Activated CD4-positive, alpha-beta memory T cell treated with anti-CD3 and anti-CD28 coated beads, Interleukin-2, amount 10 ng/mL, durations not matched to agents 7 days and 5 days (primary cell): ENCODE results near the gene BMP5. TPM values are rescaled to one million over a fixed set of nuclear protein-coding genes. Genes with fewer than 3 reads are reported as not detected.

ENCODE experiments used
- CTCF ChIA-PET: fragments of 350-600 bp; sonication (Branson Sonifier 250); formaldehyde crosslinking; loops from one replicate; lab custom pipeline; 2021; ENCODE audit warnings: antibody characterized with exemption, inconsistent platforms; lab: Charles Lee
- POLR2A ChIA-PET: fragments of 350-600 bp; sonication (Branson Sonifier 250); formaldehyde crosslinking; loops from one replicate; lab custom pipeline; 2021; ENCODE audit warnings: antibody characterized with exemption; lab: Charles Lee
- DNase-seq: peaks from one replicate; pipeline ENCODE4 v3.0.0-alpha.2; 2020
- H3K27ac Mint-ChIP-seq: one replicate; pipeline ENCODE4 v1.8.0; 2021; ENCODE audit warnings: mild to moderate bottlenecking, mixed read lengths
- H3K27me3 Mint-ChIP-seq: one replicate; pipeline ENCODE4 v1.8.0; 2021; ENCODE audit warnings: mixed read lengths
- H3K36me3 Mint-ChIP-seq: one replicate; pipeline ENCODE4 v1.8.0; 2021; ENCODE audit warnings: low read depth, mixed read lengths
- H3K4me1 Mint-ChIP-seq: one replicate; pipeline ENCODE4 v1.8.0; 2021; ENCODE audit warnings: mixed read lengths
- H3K4me3 Mint-ChIP-seq: one replicate; pipeline ENCODE4 v1.8.0; 2021; ENCODE audit warnings: mild to moderate bottlenecking, mixed read lengths
- H3K9me3 Mint-ChIP-seq: one replicate; pipeline ENCODE4 v1.8.0; 2021; ENCODE audit warnings: mixed read lengths
- total RNA-seq, 2 experiments: library from RNA; stranded (reverse); gene quantifications; one replicate each; pipeline ENCODE4 v1.2.3, GENCODE V29; 2021

The BMP5 gene
- total RNA-seq, 2 experiments from 2014 or later = not detected

DNA sequence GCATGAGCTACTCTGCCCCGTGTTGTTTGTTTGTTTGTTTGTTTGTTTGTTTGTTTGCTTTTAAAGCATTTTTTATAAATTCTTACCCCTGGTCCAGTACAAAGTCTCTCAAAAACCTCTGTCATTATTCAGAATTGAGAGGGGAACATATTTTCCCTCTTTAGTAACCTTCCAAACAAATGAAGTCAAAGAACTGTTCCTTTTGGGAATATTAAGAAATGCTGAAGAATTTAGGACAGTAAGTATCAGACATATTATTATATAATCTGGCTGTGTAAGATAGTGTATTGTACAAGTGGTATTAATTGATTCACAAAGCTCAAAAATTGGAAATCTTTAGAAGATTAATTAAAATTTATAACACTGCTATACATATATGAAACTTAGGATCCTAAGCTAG lies 54.7 kb downstream of the BMP5 start:
- ChIA-PET POLR2A (no interaction called here), CTCF (no interaction called here)
- no peaks in the 10 kb centered on the region for H3K36me3 Mint-ChIP-seq
- H3K9me3 Mint-ChIP-seq = peaks cover 1% of the 10 kb centered on the region
- no peaks in the 10 kb centered on the region for H3K4me1 Mint-ChIP-seq
- no peaks in the 10 kb centered on the region for H3K27me3 Mint-ChIP-seq
- DNase-seq = no peak
- no peak overlapping the region for H3K4me3 Mint-ChIP-seq
- no peak overlapping the region for H3K27ac Mint-ChIP-seq

DNA sequence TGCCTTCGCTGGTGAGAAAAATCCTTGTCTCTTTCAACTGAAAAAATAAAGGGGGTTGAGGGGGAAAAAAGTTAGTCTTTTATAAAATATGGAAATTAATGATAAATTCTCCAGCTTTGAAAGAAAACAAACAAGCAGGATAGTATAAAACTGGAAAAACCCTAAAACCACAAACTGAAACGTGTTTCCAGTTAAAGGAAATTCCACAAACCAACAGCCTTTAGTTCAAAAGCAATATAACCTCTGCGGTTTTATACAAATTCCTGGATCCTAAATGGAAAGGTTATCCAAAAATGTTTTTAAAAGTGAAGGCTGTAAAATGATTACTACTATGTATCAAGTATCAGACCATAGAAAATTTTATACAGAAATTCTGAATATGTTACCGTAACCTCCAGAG lies 55.6 kb downstream of the BMP5 start:
- Mint-ChIP-seq H3K4me1 (no peaks in the 10 kb centered on the region), H3K9me3 (peaks cover 1% of the 10 kb centered on the region), H3K27me3 (no peaks in the 10 kb centered on the region), H3K4me3 (no peak overlapping the region), H3K27ac (no peak overlapping the region), H3K36me3 (no peaks in the 10 kb centered on the region)
- CTCF ChIA-PET = no interaction called here
- DNase-seq = no peak
- POLR2A ChIA-PET = no interaction called here

DNA sequence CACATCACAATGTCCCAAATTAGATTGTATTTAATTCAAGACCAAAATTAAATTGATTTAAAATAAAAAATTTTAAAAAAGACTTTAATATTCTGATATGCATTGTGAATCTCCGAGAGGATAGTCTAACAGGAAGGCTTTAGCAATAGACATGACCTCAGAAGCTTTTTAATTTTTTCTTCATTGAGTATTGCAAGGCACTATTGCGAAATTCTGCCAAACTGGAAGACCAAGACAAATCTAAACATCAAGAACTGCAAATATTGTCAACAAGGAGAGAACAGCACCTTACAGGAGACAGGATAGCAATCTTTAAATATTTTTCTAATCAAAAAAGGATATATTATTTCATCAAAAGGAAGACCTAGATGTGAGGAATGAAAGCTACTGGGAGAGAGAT lies 56.9 kb downstream of the BMP5 start:
- H3K27me3 Mint-ChIP-seq = no peaks in the 10 kb centered on the region
- H3K4me1 Mint-ChIP-seq = no peaks in the 10 kb centered on the region
- no peaks in the 10 kb centered on the region for H3K36me3 Mint-ChIP-seq
- H3K9me3 Mint-ChIP-seq = peaks cover 1% of the 10 kb centered on the region
- no peak overlapping the region for H3K27ac Mint-ChIP-seq
- H3K4me3 Mint-ChIP-seq = no peak overlapping the region
- DNase-seq = no peak
- ChIA-PET CTCF (no interaction called here), POLR2A (no interaction called here)

GRCh38 chr6:55812509-55812908 lies 62.9 kb downstream of the BMP5 start:
- H3K4me1 Mint-ChIP-seq = no peaks in the 10 kb centered on the region
- H3K4me3 Mint-ChIP-seq = no peak overlapping the region
- no peaks in the 10 kb centered on the region for H3K36me3 Mint-ChIP-seq
- DNase-seq = no peak
- no peak overlapping the region for H3K27ac Mint-ChIP-seq
- POLR2A ChIA-PET = no interaction called here
- peaks cover 6% of the 10 kb centered on the region for H3K9me3 Mint-ChIP-seq
- no peaks in the 10 kb centered on the region for H3K27me3 Mint-ChIP-seq
- CTCF ChIA-PET = no interaction called here

GRCh38 chr6:55811074-55811473 lies 64.3 kb downstream of the BMP5 start:
- Mint-ChIP-seq H3K4me3 (no peak overlapping the region), H3K4me1 (no peaks in the 10 kb centered on the region), H3K36me3 (no peaks in the 10 kb centered on the region), H3K27me3 (no peaks in the 10 kb centered on the region), H3K9me3 (peaks cover 11% of the 10 kb centered on the region), H3K27ac (no peak overlapping the region)
- CTCF ChIA-PET = no interaction called here
- DNase-seq = no peak
- POLR2A ChIA-PET = no interaction called here

DNA sequence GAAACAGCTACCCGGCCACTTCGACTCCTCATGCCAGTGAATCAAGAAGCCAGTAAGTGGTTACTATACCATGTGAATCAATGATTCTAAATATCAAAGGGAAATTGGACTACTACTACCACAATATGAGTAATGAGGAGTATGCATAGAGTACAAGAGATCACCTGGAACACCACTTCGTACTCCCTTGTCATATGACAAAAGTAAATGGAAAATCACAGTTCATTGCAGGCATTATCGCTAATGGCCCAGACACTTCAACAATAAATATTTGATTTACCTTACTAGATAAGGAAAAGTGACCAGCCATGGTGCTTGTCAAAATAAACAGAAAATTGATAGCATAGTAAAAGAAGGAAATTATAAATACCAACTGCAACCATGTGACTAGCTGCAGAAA lies 73.1 kb downstream of the BMP5 start:
- ChIA-PET POLR2A (no interaction called here), CTCF (no interaction called here)
- Mint-ChIP-seq H3K4me3 (no peak overlapping the region), H3K9me3 (peaks cover 8% of the 10 kb centered on the region), H3K36me3 (no peaks in the 10 kb centered on the region), H3K4me1 (no peaks in the 10 kb centered on the region), H3K27ac (no peak overlapping the region), H3K27me3 (no peaks in the 10 kb centered on the region)
- no peak for DNase-seq

- no peak overlapping the region for H3K27ac Mint-ChIP-seq
- no peak for DNase-seq
These were observed 76.8 kb downstream of the BMP5 start for GRCh38 chr6:55798571-55798970.

GRCh38 chr6:55794136-55794812 lies 81.1 kb downstream of the BMP5 start:
- H3K36me3 Mint-ChIP-seq = no peaks in the 10 kb centered on the region
- no peaks in the 10 kb centered on the region for H3K27me3 Mint-ChIP-seq
- ChIA-PET POLR2A (no interaction called here), CTCF (no interaction called here)
- H3K27ac Mint-ChIP-seq = no peak overlapping the region
- H3K4me3 Mint-ChIP-seq = no peak overlapping the region
- H3K4me1 Mint-ChIP-seq = no peaks in the 10 kb centered on the region
- peaks cover 7% of the 10 kb centered on the region for H3K9me3 Mint-ChIP-seq
- no peak for DNase-seq

More at GRCh38 chr6:55798571-55798970, 76.8 kb downstream of the BMP5 start:
- Mint-ChIP-seq H3K4me1 (no peaks in the 10 kb centered on the region), H3K9me3 (peaks cover 3% of the 10 kb centered on the region), H3K27me3 (no peaks in the 10 kb centered on the region), H3K36me3 (no peaks in the 10 kb centered on the region), H3K4me3 (no peak overlapping the region)
- ChIA-PET POLR2A (no interaction called here), CTCF (no interaction called here)

DNA sequence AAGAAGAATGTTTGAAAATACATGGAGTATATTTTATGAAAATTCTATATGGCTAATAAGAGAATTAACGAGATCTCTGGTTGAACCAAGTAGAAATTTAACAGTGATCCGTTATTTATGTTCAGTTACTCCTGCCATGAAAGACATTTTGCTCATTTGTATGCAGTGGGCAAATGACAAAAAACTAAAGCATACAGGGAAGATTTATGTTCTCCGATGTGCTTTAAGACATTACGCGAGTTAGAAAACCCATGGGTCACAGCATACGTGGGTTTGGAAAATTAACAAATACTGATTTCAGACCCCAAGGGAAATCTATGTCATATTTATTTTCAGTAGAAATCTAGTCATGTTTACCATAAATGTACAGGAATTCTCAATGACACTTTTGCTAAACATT lies 90.1 kb downstream of the BMP5 start:
- H3K9me3 Mint-ChIP-seq = no peaks in the 10 kb centered on the region
- no peak overlapping the region for H3K4me3 Mint-ChIP-seq
- H3K4me1 Mint-ChIP-seq = no peaks in the 10 kb centered on the region
- no peak overlapping the region for H3K27ac Mint-ChIP-seq
- H3K27me3 Mint-ChIP-seq = no peaks in the 10 kb centered on the region
- no peaks in the 10 kb centered on the region for H3K36me3 Mint-ChIP-seq
- ChIA-PET CTCF (no interaction called here), POLR2A (no interaction called here)
- no peak for DNase-seq

DNA sequence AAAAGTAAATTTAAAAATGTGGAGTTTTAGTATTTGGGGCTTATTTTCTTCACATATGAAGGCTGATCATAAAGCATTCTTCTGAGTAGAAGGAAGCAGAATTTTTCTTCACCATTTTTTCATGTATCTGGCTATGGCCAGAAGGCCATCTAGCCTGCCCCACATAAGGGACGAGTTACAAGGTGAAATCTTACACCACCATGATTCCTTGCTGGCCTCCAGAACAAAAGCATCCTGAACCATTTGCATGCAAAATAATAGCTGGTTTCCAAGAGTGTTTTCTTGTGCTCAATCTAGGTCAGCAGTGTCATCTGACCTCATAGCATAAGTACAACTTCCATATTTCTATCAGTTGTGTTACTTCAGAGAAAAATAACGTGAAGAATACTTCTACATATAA lies 93.1 kb downstream of the BMP5 start:
- Mint-ChIP-seq H3K27me3 (no peaks in the 10 kb centered on the region), H3K4me1 (no peaks in the 10 kb centered on the region), H3K27ac (no peak overlapping the region), H3K36me3 (no peaks in the 10 kb centered on the region), H3K4me3 (no peak overlapping the region), H3K9me3 (no peaks in the 10 kb centered on the region)
- CTCF ChIA-PET = no interaction called here
- POLR2A ChIA-PET = no interaction called here
- no peak for DNase-seq

GRCh38 chr6:55778705-55779104 lies 96.7 kb downstream of the BMP5 start:
- Mint-ChIP-seq H3K27ac (no peak overlapping the region), H3K4me1 (no peaks in the 10 kb centered on the region), H3K27me3 (no peaks in the 10 kb centered on the region), H3K9me3 (no peaks in the 10 kb centered on the region), H3K36me3 (no peaks in the 10 kb centered on the region), H3K4me3 (no peak overlapping the region)
- POLR2A ChIA-PET = no interaction called here
- DNase-seq = no peak
- CTCF ChIA-PET = no interaction called here

- POLR2A ChIA-PET = no interaction called here
- no peak overlapping the region for H3K27ac Mint-ChIP-seq
- H3K27me3 Mint-ChIP-seq = no peaks in the 10 kb centered on the region
- CTCF ChIA-PET = no interaction called here
- H3K4me3 Mint-ChIP-seq = no peak overlapping the region
- no peaks in the 10 kb centered on the region for H3K9me3 Mint-ChIP-seq
- no peaks in the 10 kb centered on the region for H3K4me1 Mint-ChIP-seq
- no peak for DNase-seq
- no peaks in the 10 kb centered on the region for H3K36me3 Mint-ChIP-seq
These were observed 97.9 kb downstream of the BMP5 start for GRCh38 chr6:55777469-55777868.

DNA sequence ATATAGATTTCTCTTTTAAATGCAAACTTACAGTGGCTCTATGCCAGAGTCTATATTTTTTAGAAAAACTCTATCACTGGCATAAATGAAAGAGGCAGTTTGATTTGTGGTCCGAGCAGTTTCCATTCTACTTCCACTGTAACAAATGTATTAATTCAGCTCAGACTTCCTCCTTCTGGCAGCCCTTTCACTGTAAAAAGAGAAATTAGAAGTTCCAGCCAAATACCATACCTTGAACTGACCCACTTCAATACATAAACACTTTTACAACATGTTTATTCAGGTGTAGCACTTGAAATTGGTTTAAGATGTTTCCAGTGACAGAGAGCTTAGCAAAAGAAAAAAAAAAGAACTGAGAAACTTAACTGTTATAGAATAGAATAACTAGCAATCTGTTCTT lies 99.3 kb downstream of the BMP5 start:
- no peaks in the 10 kb centered on the region for H3K27me3 Mint-ChIP-seq
- H3K9me3 Mint-ChIP-seq = no peaks in the 10 kb centered on the region
- ChIA-PET POLR2A (no interaction called here), CTCF (no interaction called here)
- no peaks in the 10 kb centered on the region for H3K4me1 Mint-ChIP-seq
- H3K27ac Mint-ChIP-seq = no peak overlapping the region
- no peaks in the 10 kb centered on the region for H3K36me3 Mint-ChIP-seq
- no peak for DNase-seq
- no peak overlapping the region for H3K4me3 Mint-ChIP-seq

DNA sequence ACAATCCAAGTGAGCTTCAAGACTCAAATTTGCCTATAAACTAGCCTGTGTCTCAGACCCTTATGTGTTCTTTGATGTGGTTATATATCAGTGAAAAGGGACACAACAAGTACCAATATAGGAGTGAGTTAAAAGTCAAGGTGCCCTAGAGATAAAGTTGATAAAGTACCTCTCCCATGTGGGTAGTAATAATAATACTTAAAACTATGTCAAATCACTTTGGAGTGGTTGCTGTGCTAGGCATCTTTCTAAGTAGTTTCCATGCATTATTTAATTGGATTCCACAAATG lies 100.4 kb downstream of the BMP5 start:
- Mint-ChIP-seq H3K27ac (no peak overlapping the region), H3K27me3 (no peaks in the 10 kb centered on the region), H3K9me3 (no peaks in the 10 kb centered on the region), H3K36me3 (no peaks in the 10 kb centered on the region), H3K4me3 (no peak overlapping the region), H3K4me1 (no peaks in the 10 kb centered on the region)
- CTCF ChIA-PET = no interaction called here
- no peak for DNase-seq
- POLR2A ChIA-PET = no interaction called here
